Progenitor cell of endocrine pancreas (in vitro differentiated cells): ENCODE results near the gene EVA1A. TPM values are rescaled to one million over a fixed set of nuclear protein-coding genes. Genes with fewer than 3 reads are reported as not detected.
"Not testable (repeated sequence)": the region's sequence is repeated elsewhere in the genome, so short reads cannot be mapped to it uniquely, and the experiment has no call there.

Experiments
- DNase-seq: peaks from one replicate; pipeline ENCODE4 v3.0.0; 2021; ENCODE audit warnings: low spot score; ENCODE audit not compliant: unreplicated experiment
- H3K27ac Mint-ChIP-seq: 2 replicates; pipeline ENCODE4 v1.8.0; 2021; ENCODE audit warnings: mild to moderate bottlenecking, moderate library complexity, mixed read lengths
- H3K27me3 Mint-ChIP-seq: 2 replicates; pipeline ENCODE4 v1.8.0; 2021; ENCODE audit warnings: mixed read lengths
- H3K36me3 Mint-ChIP-seq: 2 replicates; pipeline ENCODE4 v1.8.0; 2022; ENCODE audit warnings: mixed read lengths; ENCODE audit not compliant: insufficient read depth
- H3K4me1 Mint-ChIP-seq: 2 replicates; pipeline ENCODE4 v1.8.0; 2021; ENCODE audit warnings: low read depth, mixed read lengths
- H3K4me3 Mint-ChIP-seq: 2 replicates; pipeline ENCODE4 v1.8.0; 2021; ENCODE audit warnings: low read depth, mild to moderate bottlenecking, moderate library complexity, mixed read lengths
- H3K9me3 Mint-ChIP-seq: 2 replicates; pipeline ENCODE4 v1.8.0; 2021; ENCODE audit warnings: low read depth, mixed read lengths
- total RNA-seq: library from RNA; stranded (reverse); gene quantifications from 2 replicates; pipeline ENCODE4 v1.2.1, GENCODE V29; 2021
- TF ChIP-seq, protein P1 (sequence below): fragments of 200-600 bp; sonication (generic); IDR thresholded peaks from one replicate; pipeline ENCODE4 v1.5.0; 2021; ENCODE audit warnings: antibody characterized with exemption, mild to moderate bottlenecking; ENCODE audit not compliant: unreplicated experiment

The EVA1A gene
- total RNA-seq, 1 donor from 2014 or later, result 10.9 TPM

DNA sequence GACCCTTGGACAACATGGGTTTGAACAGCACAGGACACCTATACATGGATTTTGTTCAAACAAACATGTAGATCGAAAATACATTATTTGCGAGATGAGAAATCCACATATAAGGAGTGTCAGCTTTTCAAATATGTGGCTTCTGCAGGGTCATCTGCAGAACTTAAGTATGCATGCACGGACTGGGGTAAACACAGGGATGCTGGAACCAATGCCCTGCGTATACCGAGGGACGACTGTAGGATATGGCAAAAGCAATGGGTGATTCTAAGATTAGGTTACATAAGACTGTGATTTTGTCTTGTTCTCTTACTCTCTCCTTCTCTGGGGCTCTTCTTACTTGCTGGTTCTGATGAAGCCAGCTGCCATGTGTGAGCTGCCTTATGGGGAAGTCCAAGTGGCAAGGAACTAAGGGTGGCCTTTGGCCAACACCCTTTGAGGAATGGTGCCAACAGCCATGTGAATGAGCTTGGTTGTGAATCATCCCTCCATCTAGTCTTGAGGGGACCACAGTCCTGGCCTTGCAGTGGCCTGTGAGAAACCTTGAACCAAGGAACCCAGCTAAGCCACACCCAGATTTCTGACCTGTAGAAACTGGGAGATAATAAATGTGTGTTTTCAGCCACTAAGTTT is 66.5 kb downstream of the EVA1A start:
- DNase-seq, result no peak
- peaks cover 3% of the 10 kb centered on the region for H3K36me3 Mint-ChIP-seq
- H3K4me3 Mint-ChIP-seq, result no peak overlapping the region
- no peak overlapping the region for H3K27ac Mint-ChIP-seq
- TF ChIP-seq, protein P1, sequence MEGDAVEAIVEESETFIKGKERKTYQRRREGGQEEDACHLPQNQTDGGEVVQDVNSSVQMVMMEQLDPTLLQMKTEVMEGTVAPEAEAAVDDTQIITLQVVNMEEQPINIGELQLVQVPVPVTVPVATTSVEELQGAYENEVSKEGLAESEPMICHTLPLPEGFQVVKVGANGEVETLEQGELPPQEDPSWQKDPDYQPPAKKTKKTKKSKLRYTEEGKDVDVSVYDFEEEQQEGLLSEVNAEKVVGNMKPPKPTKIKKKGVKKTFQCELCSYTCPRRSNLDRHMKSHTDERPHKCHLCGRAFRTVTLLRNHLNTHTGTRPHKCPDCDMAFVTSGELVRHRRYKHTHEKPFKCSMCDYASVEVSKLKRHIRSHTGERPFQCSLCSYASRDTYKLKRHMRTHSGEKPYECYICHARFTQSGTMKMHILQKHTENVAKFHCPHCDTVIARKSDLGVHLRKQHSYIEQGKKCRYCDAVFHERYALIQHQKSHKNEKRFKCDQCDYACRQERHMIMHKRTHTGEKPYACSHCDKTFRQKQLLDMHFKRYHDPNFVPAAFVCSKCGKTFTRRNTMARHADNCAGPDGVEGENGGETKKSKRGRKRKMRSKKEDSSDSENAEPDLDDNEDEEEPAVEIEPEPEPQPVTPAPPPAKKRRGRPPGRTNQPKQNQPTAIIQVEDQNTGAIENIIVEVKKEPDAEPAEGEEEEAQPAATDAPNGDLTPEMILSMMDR, result no peak
- no peaks in the 10 kb centered on the region for H3K9me3 Mint-ChIP-seq
- peaks cover 4% of the 10 kb centered on the region for H3K27me3 Mint-ChIP-seq
- peaks cover 5% of the 10 kb centered on the region for H3K4me1 Mint-ChIP-seq

DNA sequence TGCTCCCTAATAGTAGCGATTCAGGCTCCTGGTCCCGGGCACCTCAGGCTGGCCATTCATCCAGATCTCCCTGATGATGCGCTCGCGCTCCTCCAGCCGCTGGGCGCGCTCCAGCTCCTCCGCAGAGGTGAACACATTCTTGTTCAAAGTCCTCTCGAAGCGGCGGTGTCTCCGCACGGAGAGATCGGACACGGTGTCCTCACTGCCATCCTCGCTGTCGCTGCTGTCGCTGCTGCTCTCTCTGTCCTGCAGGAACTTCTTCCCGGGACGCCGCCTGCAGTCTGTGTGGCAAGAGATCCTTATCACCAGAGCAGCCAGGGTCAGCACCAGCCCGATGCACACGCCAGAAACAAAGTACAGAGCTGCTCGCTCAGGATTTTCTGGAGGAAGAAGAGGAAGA is 67.5 kb downstream of the EVA1A start:
- Mint-ChIP-seq H3K36me3 (peaks cover 3% of the 10 kb centered on the region), H3K4me3 (no peak overlapping the region), H3K9me3 (no peaks in the 10 kb centered on the region), H3K27ac (no peak overlapping the region), H3K4me1 (peaks cover 3% of the 10 kb centered on the region), H3K27me3 (peaks cover 9% of the 10 kb centered on the region)
- TF ChIP-seq, protein P1, result no peak
- no peak for DNase-seq

DNA sequence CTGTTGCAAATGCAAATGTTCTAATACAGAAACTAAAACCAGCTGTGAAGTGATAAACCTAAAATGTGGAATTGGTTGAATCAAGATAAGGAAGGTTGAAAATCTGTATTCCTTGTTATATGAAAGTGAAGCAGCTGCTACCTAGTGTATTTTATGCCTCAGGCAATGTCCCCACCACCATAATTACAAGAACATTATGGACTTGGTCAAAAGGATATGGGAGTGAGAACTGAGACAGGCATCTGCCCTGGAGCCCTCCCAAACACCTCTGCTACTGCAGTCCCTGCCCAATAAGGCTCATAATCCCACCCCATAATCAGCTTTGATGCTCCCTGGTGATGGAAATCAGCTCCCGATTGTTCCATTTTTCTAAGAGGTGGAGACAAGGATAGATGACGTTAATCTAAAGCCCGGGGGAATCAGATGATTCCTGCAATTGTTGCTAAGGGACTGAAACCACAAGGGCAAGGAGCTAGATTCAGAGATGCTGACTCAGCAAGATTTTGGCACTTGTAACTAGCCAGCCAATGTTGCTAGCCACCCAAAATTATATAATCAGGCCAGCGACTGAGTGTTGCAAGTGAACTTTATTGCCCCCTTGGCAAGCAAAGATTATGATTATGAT is 69.5 kb downstream of the EVA1A start:
- H3K36me3 Mint-ChIP-seq, result peaks cover 4% of the 10 kb centered on the region
- TF ChIP-seq, protein P1, result no peak
- H3K27ac Mint-ChIP-seq, result no peak overlapping the region
- no peak overlapping the region for H3K4me3 Mint-ChIP-seq
- H3K27me3 Mint-ChIP-seq, result peaks cover 13% of the 10 kb centered on the region
- no peaks in the 10 kb centered on the region for H3K9me3 Mint-ChIP-seq
- no peak for DNase-seq
- peaks cover 2% of the 10 kb centered on the region for H3K4me1 Mint-ChIP-seq

DNA sequence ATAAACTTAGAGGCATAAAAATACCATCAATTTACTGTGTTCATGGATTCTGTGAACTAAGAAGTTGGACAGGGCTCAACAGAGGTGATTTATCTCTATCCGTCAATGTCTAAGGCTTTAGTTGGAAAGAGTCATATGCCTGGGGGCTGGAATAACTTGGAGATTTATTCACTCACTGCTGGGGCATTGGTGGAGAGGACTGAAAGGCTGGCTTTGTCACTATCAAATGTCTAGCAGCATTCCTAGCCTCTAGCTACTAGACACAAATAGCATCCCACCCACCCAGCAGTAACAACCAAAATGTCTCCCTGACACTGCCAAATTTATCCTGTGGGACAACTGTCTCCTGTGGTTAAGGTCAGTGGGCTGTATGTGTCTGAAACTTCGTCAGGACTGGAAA is 71.0 kb downstream of the EVA1A start:
- Mint-ChIP-seq H3K36me3 (peaks cover 4% of the 10 kb centered on the region), H3K27ac (no peak overlapping the region), H3K4me3 (no peak overlapping the region), H3K4me1 (peaks cover 2% of the 10 kb centered on the region), H3K27me3 (peaks cover 13% of the 10 kb centered on the region), H3K9me3 (no peaks in the 10 kb centered on the region)
- TF ChIP-seq, protein P1, result no peak
- no peak for DNase-seq

DNA sequence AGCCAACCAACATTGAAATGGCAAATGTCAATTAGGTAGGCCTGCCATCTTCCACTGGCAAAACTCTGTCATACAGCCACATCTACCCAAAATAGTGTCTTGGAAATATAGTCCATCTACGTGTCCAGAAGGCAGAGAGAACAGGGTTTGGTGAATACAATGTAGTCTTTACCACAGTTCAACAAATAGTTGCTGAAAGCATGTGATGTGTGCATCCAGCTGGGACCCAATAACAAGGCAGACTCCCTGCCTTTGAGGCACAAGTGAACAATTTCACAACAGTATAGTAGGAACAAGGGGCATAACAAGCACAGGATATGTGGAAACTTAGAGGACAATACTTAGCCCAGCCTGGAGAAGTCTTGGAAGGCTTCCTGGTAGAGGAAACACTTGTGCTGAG is 72.6 kb downstream of the EVA1A start:
- TF ChIP-seq, protein P1, result no peak
- no peak for DNase-seq
- no peak overlapping the region for H3K27ac Mint-ChIP-seq
- H3K4me1 Mint-ChIP-seq, result peaks cover 2% of the 10 kb centered on the region
- H3K27me3 Mint-ChIP-seq, result peaks cover 26% of the 10 kb centered on the region
- no peak overlapping the region for H3K4me3 Mint-ChIP-seq
- peaks cover 3% of the 10 kb centered on the region for H3K36me3 Mint-ChIP-seq
- H3K9me3 Mint-ChIP-seq, result no peaks in the 10 kb centered on the region

DNA sequence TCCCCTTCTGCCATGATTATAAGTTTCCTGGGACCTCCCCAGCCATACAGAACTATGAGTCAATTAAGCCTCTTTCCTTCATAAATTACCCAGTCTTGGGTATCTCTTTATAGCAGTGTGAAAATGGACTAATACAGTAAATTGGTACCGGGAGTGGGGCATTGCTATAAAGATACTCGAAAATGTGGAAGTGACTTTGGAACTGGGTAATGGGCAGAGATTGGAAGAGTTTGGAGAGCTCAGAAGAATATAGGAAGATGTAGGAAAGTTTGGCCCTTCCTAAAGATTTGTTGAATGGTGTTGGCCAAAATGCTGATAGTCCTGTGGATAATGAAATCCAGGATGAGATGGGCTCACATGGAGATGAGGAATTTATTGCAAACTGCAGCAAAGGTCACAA is 74.0 kb downstream of the EVA1A start:
- DNase-seq, H3K27ac Mint-ChIP-seq, H3K9me3 Mint-ChIP-seq, H3K36me3 Mint-ChIP-seq, H3K4me3 Mint-ChIP-seq, H3K4me1 Mint-ChIP-seq: not testable (repeated sequence)
- peaks cover 26% of the 10 kb centered on the region for H3K27me3 Mint-ChIP-seq
